ENCODE data around the gene SBF2. TPM values are rescaled to one million over a fixed set of nuclear protein-coding genes. Genes with fewer than 3 reads are reported as not detected.
"Not testable (repeated sequence)": the region's sequence is repeated elsewhere in the genome, so short reads cannot be mapped to it uniquely, and the experiment has no call there.

The SBF2 gene
- total and polyA plus RNA-seq, 8 donors, result 25.7 to 62.6 (median 57.0) TPM

GRCh38 chr11:9943386-9944110, 350.5 kb downstream of the SBF2 start:
- Histone ChIP-seq H3K4me3 (no peak overlapping the region), H3K27ac (peak overlapping the region; percentile 42 to 45), H3K4me1 (no peaks in the 10 kb centered on the region), H3K9me3 (peaks cover 0 to 4% of the 10 kb centered on the region in 2 donors), H3K27me3 (no peaks in the 10 kb centered on the region), H3K36me3 (no peaks in the 10 kb centered on the region)
- peak in 2 of 4 donors; percentile 72 to 85 for DNase-seq
- ATAC-seq, result peak; percentile 47
- TF ChIP-seq, protein P1, sequence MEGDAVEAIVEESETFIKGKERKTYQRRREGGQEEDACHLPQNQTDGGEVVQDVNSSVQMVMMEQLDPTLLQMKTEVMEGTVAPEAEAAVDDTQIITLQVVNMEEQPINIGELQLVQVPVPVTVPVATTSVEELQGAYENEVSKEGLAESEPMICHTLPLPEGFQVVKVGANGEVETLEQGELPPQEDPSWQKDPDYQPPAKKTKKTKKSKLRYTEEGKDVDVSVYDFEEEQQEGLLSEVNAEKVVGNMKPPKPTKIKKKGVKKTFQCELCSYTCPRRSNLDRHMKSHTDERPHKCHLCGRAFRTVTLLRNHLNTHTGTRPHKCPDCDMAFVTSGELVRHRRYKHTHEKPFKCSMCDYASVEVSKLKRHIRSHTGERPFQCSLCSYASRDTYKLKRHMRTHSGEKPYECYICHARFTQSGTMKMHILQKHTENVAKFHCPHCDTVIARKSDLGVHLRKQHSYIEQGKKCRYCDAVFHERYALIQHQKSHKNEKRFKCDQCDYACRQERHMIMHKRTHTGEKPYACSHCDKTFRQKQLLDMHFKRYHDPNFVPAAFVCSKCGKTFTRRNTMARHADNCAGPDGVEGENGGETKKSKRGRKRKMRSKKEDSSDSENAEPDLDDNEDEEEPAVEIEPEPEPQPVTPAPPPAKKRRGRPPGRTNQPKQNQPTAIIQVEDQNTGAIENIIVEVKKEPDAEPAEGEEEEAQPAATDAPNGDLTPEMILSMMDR (IDR thresholded peaks at IDR 0.05), result no peak
- intact Hi-C loops (cut with DNase I), result no loop called here

GRCh38 chr11:9941991-9942390, 352.0 kb downstream of the SBF2 start:
- intact Hi-C loops (cut with DNase I), result no loop called here
- TF ChIP-seq, protein P1 (IDR thresholded peaks at IDR 0.05), result no peak
- DNase-seq, result no peak
- Histone ChIP-seq H3K36me3 (no peaks in the 10 kb centered on the region), H3K4me1 (no peaks in the 10 kb centered on the region), H3K27me3 (no peaks in the 10 kb centered on the region), H3K27ac (no peak overlapping the region), H3K4me3 (no peak overlapping the region), H3K9me3 (peaks cover 0 to 4% of the 10 kb centered on the region in 2 donors)
- no peak for ATAC-seq

DNA sequence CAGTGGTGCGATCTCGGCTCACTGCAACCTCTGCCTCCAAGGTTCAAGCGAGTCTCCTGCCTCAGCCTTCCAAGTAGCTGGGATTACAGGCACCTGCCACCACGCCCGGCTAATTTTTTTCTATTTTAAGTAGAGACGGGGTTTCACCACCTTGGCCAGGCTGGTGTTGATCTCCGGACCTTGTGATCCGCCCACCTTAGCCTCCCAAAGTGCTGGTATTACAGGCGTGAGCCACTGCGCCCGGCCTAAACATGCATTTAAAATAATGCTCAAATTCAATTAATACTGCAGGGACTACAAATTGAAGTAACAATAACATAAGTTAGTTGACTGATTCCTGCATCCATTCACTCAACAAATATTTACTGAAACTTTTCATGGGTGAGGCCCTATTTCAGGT, 354.9 kb downstream of the SBF2 start:
- DNase-seq; intact Hi-C loops (cut with DNase I): not testable (repeated sequence)

GRCh38 chr11:9936754-9937153, 357.3 kb downstream of the SBF2 start:
- H3K27me3 ChIP-seq, result no peaks in the 10 kb centered on the region
- ATAC-seq (no peak), DNase-seq (no peak)
- H3K4me1 ChIP-seq, result no peaks in the 10 kb centered on the region
- no peak overlapping the region for H3K27ac ChIP-seq
- H3K9me3 ChIP-seq, result peaks cover 0 to 6% of the 10 kb centered on the region in 2 donors
- intact Hi-C loops (cut with DNase I), result no loop called here
- no peaks in the 10 kb centered on the region for H3K36me3 ChIP-seq
- no peak overlapping the region for H3K4me3 ChIP-seq
- TF ChIP-seq, protein P1 (IDR thresholded peaks at IDR 0.05), result no peak

More for the DNA sequence above, 354.9 kb downstream of the SBF2 start:
- not testable (repeated sequence) for ATAC-seq, H3K27me3 ChIP-seq, H3K36me3 ChIP-seq, H3K4me3 ChIP-seq, H3K27ac ChIP-seq, H3K9me3 ChIP-seq, H3K4me1 ChIP-seq

GRCh38 chr11:9932843-9933242, 361.2 kb downstream of the SBF2 start:
- intact Hi-C loops (cut with DNase I); H3K27me3 ChIP-seq; H3K4me3 ChIP-seq; H3K36me3 ChIP-seq; DNase-seq; H3K27ac ChIP-seq; H3K4me1 ChIP-seq; H3K9me3 ChIP-seq; ATAC-seq: not testable (repeated sequence)

DNA sequence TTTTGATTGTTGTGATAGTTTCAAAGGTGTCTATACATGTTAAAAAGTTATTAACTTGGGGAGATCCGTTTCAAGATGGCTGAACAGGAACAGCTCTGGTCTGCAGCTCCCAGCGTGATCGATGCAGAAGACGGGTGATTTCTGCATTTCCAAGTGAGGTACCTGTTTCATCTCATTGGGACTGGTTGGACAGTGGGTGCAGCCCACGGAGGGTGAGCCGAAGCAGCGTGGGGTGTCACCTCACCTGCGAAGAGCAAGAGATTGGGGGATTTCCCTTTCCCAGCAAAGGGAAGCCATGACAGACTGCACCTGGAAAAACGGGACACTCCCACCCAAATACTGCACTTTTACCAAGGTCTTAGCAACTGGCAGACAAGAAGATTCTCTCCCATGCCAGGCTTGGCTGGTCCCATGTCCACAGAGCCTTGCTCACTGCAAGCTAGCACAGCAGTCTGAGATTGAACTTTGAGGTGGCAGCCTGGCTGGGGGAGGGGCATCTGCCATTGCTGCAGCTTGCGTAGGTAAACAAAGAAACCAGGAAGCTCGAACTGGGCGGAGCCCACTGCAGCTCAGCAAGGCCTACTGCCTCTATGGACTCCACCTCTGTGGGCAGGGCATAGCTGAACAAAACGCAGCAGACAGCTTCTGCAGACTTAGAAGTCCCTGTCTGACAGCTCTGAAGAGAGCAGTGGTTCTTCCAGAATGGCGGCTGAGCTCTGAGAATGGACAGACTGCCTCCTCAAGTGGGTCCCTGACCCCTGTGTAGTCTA, 363.3 kb downstream of the SBF2 start:
- H3K27ac ChIP-seq; DNase-seq; H3K9me3 ChIP-seq; intact Hi-C loops (cut with DNase I); H3K36me3 ChIP-seq; H3K27me3 ChIP-seq; H3K4me3 ChIP-seq; ATAC-seq; H3K4me1 ChIP-seq: not testable (repeated sequence)

Measured in left lung (tissue), 10 donors.